Stimulated activated CD8-positive, alpha-beta memory T cell treated with anti-CD3 and anti-CD28 coated beads, Interleukin-7, amount 100 ng/mL, for 1 hour (primary cell): Measurements from ENCODE around the gene CDC45.

ENCODE experiments used
- DNase-seq, 2 donors: peaks; one replicate each; pipeline ENCODE4 v3.0.0-alpha.2; 2020; ENCODE audit warnings: low read depth in 2 of 2

CDC45 gene

DNA sequence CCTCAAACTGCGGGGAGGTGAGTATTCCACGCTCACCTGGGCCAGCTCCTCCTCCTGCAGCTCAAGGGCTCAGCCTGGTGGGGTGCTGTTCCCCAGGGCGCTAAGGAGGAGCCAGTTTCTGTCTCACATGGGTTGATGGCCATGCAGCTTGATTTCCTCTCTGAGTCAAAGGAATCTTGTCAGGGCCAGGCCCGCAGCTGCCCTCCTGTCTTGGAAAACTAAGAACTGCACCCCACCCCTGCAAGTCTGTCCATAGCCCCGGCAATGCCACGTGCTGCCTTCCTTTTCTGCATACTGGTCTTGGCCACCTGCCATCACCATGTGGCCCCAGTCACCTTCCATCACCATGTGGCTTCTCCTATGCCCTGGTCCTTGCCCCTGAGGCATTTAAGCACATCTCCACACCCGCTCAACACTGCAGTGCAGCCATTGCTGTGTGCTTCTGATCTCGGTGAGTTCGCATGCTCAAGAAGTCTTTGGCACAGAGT is 79.6 kb downstream of the CDC45 start:
- DNase-seq: no peak

DNA sequence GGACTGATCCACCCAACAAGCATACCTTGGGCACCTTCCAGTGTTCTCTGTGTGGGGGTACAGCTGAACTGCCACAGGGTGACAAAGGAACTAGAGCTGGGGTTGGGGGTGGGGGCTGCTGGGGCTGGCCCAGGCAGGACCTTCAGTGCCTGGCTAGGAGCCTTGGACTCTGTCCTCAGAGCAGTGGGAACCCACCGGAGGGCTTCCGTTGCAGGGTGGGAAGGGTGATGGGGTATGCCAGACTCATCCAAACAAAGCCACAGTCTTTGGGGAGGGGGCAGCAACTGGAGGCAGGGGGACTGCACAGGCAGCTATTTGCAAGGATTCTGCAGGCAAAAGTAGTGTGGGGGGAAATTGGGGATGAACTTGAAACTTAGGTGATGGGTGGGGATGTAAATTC is 80.2 kb downstream of the CDC45 start:
- DNase-seq: no peak

DNA sequence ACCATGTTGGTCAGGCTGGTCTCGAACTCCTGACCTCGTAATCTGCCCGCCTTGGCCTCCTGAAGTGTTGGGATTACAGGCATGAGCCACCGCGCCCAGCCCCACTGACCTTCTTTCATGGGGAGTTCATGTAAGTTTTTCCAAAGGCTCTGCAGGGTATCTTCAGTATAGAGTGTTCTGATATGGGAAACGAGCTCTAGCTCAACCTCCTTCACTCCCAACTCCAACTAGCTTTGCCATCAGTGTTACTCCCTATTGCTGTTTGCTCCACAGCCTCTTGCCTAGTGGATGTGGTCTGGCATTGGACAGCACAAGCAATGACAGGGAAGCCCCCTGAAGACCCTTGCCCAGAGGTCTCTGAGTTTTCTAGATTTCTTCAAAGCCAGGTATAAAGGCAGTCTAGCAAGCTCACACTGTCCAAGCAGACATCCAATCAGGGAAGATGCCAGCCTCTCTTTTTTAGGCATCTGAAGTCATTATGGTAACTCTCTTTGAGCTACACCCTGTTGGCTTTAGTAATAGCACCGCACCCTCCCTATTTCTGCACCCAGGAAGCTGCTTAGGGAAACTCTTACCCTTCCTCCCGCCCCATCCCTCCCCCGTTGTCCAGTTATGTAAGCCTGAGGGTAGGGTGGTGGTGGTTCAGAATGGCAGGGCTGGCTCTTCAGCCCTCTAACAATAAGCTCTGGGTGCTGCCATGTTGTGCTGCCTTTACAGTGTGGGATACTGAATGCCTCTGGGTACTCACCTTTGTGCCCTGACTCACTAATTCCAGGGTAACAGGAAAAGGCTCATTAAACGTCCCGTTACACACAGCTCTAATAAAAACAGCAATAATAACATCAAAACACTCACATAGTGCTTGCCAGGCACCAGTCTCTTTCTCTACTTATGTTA is 85.9 kb downstream of the CDC45 start:
- no peak for DNase-seq

DNA sequence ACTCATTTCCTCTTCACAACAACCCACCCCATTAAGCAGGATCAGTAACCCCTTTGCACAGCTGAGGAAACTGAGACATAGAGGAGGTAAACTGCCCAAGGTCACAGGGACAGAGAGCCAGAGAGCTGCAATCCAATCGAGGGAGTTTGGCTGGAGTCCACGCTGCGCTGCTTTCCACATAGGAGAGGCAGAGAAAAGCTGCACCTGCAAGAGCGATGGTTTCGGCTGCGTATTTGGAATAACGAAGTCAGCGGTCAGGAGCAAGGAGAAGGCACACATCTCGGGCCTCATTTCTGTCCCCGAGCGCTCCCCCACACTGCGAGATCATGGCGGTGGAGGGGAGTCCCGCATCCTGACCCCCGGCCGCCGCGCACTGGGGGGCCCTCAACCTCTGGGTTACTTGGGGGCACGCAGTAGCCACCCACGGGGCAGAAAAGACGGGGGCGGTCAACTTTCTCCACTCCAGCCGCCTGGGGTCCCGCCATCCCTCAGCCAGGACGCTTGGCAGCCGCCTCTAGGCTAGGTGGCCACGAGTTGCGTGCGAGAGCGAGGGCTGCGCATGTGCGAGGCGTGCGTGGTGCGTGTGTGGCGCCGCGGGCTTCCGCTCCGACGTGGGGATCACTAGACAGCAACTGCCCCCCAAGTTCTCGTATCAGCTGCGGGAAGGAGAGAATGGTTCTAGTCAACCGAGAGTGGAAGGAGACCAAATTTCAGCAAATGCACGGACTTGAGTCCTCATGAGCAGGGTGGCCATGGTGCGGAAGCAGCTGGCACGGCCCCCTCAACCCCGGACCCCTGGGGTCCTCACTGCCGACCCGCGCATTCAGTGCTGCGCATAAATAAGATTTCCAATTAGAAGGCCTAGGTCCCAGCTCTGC is 86.8 kb downstream of the CDC45 start:
- no peak for DNase-seq

DNA sequence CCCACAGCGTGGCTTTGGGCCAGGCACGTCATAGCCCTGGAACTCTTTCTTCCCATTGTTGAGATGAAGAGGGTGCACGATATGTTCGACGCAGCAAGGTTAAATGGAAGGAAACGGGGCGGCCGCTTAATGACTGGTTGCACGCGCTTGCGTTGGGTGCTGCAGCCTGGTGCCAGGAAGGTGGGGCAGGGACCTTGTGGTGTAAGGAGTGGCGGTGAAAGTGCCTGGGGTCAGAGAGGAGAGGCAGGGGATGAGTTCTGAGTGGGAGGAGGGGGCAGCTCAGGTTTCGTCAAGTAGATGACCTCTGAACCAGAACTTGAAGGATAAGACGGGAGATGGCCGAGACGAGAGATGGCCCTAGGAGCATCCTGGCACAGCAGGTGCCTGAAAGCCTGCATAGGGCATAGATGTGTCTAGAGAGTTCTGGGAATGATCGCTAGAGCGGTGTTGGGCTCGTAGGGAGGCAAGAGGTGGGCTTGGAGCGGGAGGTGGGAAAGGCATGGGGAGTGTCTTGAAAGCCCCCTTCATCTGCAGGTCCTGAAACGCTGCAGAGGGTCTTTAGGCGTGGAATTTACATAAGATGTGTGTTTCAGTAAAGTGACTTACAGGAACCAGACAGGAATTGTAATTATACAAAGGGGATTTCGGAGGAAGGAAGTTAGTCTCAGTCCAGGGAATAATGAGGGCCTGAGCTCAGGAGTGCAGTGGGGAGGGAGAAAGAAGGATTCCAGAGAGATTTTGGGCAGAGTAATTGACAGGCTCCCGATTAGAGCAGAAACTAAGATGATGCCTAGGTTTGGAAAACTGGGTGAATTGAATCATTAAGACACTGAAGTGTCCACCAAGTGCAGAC is 87.7 kb downstream of the CDC45 start:
- DNase-seq: no peak

DNA sequence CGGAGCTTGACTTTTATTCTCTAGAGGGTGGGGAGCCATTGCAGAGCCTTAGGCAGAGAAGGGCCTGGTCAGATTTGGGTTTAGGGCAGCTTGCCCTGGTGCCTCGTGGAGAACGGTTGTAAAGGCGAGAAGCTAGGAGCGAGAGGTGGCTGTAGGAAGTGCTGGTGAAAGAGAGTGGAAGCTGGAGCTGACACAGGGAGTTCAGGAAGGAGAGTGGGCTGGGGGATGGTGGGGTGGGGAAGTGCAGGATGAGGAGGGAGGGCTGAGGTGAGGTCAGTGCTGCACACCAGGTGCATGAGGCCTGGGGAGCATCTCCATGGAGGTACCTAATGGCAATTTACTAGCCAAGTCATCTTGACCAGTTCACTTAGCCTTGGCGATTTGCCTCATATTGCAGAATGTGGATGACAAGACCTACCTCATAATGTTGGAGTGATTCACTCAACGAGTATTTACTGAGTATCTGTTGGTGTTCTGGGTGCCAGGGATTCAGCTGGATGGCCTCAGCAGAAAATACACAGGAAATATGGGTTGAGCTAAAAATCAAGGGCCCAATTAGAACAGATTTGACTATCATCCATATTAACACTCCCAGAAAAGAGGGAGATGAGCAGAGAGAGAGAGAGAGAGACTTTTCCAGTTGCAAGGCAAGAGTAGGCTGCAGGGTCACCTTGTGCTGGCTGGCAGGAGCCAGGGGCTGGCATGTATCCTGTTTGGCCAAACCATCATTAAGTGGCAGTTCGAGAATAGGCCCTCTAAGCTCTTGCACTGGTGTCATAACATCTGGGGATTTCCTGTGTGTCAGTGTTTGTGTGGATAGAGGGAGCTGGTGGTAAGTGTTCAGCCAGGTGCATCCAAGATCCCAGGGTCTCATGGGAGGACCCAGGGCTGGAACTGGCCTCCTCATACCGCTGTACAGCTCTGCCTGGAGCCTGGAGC is 88.9 kb downstream of the CDC45 start:
- DNase-seq: no peak

DNA sequence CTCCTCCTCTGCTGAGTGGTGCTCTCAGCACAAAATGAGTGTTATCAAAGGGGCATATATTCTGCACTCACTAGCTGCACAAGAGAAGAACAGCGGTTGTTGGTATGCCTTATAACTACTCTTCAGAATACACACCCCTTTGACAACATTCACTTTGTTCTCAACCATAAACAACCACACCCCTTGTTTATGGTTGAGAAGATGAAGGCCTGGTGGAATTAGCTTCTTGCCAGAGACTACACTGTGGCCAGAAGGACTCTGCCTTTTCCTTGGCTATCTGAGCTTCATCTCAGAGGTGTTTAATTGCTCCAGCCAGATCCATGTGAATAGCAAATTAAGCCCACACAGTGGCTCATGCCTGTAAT is 89.5 kb downstream of the CDC45 start:
- DNase-seq: no peak

DNA sequence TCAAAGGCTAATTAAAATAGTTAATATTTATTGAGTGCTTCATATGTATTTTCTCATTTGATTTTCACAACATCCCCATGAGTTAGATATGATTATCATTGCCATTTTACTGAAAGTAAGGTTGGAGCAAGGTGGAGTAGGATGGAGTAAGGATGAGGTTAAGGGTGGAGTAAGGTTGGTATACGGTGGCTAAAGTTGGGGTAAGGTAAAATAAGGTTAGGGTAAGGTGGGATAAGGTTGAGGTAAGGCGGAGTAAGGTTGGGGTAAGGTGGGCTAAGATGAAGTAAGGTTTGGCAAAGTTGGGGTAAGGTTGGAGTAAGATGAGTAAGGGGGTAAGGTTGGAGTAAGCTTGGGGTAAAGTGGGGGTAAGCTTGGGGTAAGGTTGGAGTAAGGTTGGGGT is 90.3 kb downstream of the CDC45 start:
- no peak for DNase-seq
